ENCODE measurements around the gene WAPL.

WAPL gene

DNA sequence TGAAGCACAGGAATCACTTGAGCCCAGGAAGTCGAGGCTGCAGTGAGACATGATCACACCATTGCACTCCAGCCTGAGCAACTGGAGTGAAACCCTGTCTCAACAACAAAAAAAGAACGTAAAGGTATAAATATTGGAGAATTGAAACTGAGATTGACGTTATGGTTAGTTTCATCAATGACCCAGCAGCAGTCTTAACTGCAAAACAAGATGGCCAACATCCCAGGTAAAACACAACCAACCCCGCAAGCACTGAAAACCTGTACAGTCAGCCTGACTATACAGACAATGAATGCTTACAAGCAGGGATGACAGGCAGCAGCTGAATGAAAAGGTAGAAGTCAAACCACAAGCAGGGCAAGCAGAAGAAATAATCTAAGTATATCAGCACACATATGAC lies 34.7 kb downstream of the WAPL start:
- intact Hi-C loops (cut with DNase I): loop anchor here (5.0 kb wide), 1 partner anchor 85 kb away; no protein-coding TSS in a partner anchor
- DNase-seq: peak in 1 of 42 donors; percentile 13

DNA sequence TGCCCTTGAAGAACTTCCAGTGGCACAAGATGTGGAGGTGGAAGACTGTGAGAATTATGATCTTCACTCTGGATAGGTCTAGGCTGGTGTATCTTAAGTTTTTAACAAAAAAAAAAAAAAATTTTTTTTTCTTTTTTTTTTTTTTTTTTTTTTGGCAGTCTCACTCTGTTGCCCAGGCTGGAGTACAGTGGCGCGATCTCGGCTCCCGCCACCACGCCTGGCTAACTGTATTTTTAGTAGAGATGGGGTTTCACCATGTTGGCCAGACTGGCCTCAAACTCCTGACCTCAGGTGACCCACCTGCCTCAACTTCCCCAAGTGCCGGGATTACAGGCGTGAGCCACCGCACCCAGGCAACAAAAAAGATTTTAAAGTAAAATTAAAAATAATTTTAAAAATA lies 37.9 kb downstream of the WAPL start:
- intact Hi-C loops (cut with DNase I): no loop called here
- DNase-seq: no peak

DNA sequence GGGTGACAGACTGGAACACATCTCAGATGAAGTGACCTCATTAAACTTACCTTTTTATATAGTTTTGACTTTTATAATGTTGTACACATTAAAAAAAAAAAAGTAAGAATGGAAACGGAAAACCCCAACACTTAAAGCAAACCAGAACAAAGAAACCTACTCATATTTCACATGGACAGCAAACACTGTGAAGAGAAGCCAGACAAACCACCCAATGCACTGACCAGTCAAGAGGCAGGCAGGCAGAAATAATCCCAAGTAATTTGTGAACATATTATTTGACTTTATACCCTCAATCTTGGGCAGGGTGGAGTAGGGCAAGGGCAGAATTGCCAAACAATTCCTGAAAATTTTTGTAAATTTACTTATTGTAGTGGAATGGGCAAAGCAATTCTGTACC lies 39.8 kb downstream of the WAPL start:
- no peak for DNase-seq

DNA sequence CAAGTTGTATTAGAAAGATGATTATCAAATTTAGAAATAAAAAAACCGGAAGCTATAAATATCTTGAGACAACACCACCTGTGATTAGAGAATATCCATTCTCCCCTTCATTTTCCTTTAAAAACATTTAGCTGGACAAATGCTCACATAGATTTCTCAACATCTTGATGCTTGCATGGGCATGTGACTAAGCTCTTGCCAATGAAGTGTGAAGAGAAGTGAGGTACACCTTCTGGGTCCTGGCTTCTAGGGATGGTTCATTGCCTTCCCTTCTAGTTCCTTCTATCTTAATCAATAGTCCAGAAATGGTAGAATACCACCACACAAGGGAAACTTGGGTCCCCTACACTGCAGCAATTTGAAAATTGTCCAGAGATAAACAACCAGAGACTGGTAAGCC lies 41.0 kb downstream of the WAPL start:
- intact Hi-C loops (cut with DNase I): no loop called here
- DNase-seq: no peak

More for the DNA sequence above, 39.8 kb downstream of the WAPL start:
- intact Hi-C loops (cut with DNase I): no loop called here

DNA sequence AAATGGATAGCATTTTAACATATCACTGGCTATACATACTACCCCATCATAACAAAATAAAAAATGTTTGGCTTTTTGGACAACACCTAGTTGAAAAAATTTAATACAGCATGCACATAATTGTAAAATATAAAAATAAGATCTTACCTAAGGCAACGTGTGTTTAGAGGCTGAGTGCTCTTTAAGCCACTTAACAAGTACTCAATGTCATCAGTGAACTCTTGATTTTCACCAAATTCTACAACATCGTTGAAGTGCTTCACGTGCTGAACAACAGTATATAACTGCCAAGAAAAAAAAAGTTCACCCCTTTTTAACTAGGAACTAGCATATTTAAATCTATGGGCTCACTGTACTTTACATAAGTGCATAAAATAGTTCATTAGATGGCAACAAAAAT lies 49.5 kb downstream of the WAPL start:
- no peak for DNase-seq
- intact Hi-C loops (cut with DNase I): no loop called here

DNA sequence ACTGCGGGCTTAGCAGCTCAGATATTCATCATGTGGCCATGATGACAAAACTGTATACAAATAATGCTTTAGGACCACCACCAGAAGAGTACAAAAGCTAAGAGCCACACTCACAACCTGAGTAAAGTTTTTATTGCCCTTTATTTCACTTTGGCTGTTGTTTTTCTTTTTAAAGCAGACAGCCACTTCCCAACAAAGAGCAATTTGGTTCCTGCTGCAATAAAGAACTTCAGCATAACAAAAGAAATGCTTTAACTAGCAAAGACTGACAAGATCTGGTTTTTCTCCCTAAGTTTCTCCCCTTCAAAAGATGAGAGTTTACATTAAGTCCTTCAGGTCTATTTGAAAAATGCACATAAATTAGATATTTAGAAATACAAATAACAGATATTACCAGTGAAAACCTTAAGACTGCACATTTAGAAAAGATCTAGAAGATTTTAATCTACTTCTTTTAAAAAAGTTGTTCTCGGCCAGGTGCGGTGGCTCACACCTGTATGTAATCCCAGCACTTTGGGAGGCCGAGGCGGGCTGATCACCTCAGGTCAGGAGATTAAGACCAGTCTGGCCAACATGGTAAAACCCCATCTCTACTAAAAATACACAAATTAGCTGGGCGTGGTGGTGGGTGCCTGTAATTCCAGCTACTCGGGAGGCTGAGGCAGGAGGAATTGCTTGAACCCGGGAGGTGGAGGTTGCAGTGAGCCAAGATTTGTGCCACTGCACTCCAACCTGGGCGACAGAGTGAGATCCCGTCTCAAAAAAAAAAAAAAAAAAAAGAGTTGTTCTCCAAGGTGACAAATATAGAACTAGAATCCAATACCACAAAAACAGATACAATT lies 59.4 kb downstream of the WAPL start:
- intact Hi-C loops (cut with DNase I): no loop called here
- DNase-seq: no peak

DNA sequence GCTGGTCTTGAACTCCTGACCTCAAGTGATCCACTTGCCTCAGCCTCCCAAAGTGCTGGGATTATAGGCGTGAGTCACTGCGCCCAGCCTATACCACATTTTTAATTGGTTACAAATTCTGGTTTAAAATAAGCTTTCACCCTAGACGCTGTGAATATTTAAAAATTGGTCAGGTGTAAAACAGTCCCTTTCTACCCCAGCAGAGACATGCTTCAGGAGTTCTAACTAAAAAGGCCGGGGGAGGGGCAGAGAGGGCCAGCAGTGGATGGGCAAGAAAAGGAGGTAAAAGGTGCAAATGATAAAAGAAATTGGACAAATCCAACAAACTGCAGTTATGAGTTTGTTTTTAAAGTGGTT lies 70.0 kb downstream of the WAPL start:
- DNase-seq: no peak
- intact Hi-C loops (cut with DNase I): no loop called here

DNA sequence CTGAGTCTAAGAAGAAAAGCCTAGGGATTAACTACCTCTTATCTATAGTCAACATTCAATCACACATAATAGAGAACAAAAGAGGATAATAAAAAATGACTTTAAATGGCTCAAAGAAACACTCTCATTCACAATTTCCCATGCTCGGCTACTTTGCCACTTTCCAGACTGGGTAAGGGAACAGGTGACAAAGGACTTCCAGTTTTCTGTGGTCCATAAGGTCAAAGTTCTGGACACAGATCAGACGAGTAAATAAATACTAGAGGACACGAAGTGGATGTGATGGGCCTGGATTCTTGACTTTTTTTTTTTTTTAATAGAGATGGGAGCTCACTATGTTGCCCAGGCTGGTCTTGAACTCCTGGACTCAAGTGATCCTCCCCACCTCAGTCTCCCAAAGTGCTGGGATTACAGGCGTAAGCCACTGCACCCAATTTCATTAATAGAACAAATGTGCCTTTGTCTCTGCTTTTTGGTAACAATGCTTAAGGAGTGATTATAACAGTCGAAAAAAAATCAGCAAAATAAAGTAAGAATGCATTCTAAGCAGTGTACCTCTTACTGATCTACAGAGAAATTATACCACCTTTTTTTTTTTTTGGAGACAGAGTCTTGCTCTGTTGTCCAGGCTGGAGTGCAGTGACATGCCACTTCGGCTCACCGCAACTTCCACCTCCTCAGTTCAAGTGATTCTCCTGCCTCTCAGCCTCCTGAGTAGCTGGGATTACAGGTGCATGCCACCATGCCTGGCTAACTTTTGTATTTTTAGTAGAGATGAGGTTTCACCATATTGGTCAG lies 70.6 kb downstream of the WAPL start:
- no peak for DNase-seq
- intact Hi-C loops (cut with DNase I): no loop called here

DNA sequence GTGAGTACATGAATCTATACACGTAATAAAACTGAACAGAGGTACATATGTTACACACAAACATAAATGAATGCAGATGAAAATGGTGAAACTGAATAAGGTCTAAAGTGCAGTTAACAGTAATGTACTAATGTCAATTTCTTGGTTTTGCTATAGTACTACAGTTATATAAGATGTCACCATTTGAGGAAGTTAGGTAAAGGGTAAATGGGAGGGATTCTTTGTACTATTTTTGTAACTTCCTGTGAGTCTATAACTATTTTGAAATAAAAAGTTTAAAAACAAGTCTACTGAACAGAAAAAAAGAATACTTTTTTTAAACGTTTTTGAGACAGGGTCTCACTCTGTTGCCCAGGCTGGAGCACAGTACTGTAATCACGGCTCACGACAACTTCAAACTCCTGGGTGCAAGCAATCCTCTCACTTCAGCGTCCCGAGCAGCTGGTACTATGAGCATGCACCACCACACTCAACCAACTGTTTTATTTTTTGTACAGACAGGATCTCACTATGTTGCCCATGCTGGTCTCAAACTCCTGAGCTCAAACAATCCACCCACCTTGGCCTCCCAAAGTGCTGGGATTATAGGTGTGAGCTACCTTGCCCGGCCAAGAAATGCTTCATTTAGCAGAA lies 71.5 kb downstream of the WAPL start:
- no peak for DNase-seq
- intact Hi-C loops (cut with DNase I): no loop called here

DNA sequence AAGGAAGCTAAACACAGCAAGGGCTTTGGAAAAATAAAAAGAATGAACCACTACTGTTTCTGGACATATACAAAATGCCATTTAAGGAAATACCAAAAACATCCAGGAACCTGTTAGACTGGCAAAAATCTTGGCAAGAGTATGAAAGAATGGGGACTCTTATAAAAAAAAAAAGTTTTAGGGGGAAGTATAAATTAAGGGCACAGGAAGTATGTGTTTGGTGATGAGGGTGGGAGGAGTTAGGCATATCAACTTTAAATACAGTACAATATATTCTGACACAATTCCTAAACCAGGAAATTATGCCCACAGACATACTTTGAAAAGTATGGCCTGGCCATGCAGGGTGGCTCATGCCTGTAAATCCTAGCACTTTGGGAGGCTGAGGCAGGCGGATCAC lies 74.2 kb downstream of the WAPL start:
- intact Hi-C loops (cut with DNase I): no loop called here
- no peak for DNase-seq

DNA sequence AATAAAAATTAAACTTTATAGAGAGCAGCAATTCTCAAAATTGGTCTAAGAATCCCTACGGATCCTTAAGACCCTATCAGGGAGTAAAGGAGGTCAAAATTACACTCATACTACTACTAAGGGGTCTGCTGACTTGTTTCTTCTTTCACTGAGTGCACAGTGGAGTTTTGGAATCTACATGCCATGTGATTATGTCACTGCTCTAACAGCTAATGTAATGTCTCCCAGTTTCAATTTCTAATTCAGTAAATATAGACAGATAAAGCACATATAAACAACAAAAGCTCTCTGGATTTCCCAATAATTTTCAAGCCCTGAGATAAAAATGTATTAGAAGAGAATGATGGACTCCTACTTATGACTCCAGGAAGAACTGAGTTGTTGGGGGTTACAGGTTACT lies 74.6 kb downstream of the WAPL start:
- intact Hi-C loops (cut with DNase I): no loop called here
- no peak for DNase-seq

DNA sequence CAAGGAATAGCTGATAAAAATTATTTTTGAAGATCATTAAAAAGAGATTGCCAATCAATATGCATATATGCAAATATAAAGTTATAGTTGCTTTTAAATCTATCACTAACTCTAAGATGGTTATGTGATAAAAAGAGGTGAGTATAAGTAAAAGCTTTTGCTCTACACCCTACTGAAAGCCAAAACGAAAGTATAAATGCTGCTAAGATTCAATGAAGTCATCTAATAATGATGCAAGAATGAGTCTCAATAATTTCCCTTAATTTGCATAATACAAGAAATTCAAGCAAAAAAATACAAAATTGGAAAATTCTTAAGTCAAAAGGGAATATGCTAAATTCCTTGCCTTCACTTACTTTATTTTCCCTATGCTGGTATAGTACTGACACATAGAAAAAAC lies 75.2 kb downstream of the WAPL start:
- intact Hi-C loops (cut with DNase I): no loop called here
- DNase-seq: no peak

DNA sequence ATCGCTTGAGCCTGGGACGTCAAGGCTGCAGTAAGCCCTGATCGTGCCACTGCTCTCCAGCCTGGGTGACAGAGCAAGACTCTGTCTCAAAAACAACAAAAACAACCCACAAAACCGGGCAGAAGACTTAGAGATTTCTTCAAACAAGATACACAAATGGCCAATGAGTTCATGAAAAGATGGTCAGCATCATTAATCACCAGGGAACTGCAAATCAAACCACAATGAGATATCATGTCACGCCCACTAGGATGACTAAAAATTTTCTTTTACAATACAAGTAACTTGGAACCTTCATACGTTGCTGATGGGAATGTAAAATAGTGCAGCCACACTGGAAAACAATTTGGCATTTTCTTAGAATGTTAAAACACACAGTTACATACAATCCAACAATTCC lies 77.7 kb downstream of the WAPL start:
- no peak for DNase-seq
- intact Hi-C loops (cut with DNase I): no loop called here

DNA sequence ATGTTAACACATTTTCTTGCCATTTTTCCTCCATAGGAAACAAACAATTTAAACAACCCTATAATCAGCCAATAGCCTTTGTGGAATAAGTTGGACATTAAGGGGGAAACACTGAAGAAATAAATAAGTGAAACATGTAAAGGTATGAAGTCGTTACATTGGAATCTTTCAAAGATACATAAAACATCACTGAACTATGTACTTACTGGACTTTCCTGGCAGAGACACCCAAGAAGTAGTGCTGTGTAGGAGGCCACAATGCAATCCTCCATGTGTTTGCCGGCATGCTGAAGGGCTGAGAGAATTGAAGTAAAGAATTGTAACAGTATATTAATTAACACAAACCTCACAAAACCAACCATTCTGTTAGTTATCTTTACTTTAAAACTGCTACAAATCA lies 78.5 kb downstream of the WAPL start:
- intact Hi-C loops (cut with DNase I): no loop called here
- no peak for DNase-seq

DNA sequence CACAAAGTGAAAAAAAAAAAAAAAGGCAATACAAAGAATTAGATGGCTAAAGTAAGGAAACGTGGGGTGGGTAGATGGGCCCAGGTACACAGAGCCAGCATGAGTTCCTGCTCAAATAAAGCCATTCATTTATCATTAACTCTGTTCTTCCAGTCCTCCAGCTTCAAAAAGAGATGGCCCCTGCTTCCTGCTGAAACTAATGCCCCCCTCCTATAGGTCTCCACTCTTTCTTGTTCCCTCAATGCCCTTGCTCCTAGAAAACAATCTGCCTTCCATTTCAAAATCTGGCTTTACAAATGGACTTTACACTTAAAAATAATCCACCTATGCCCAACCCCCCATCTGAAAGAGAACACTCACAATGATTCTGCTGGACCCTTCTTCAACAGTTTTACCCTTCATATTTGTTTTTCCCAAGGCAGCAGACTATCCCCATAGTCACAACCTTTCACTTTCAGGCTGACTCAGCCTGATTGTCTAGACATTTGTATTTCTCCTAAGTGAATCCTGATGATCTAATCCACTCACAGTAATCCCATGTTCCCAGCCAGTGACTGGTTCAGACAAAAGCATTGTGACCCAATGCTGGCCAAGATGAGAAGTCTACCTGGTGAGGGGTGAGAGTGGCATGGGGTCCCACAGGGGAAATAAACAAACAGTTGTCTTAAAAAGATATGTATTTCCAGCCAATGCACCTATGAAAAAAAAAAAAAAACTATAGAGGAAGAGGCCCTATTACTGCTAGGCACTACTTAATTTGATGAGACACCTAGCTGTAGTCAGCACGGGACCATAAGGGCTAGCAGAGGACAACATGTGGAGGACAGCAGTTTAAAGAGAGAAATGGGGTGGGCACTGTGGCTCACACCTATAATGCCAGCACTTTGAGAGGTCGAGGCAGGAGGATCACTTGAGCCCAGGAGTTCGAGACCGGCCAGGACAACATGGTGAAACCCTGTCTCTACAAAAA lies 80.4 kb downstream of the WAPL start:
- intact Hi-C loops (cut with DNase I): no loop called here
- DNase-seq: no peak

DNA sequence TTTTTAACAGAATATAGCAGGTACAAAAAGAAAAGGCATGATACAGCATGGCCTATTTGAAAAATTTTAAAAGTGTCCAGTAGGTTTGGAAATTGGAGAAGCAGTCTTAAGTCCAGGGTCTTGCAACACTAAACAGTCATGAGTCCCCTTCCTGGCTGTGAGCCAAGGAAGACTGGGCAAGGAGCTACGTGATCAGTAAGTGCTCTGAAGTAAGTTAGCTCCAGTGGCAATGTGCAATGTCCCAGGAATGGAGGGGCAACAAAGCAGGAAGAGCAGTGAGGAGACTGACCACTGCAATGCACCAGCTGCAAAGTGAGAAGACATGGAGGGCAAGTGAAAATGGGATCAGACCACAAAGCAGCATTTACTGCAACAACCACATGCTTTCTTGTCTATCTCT lies 82.0 kb downstream of the WAPL start:
- DNase-seq: peak in 40 of 42 donors; percentile 7 to 76 (median 50)
- intact Hi-C loops (cut with DNase I): no loop called here

DNA sequence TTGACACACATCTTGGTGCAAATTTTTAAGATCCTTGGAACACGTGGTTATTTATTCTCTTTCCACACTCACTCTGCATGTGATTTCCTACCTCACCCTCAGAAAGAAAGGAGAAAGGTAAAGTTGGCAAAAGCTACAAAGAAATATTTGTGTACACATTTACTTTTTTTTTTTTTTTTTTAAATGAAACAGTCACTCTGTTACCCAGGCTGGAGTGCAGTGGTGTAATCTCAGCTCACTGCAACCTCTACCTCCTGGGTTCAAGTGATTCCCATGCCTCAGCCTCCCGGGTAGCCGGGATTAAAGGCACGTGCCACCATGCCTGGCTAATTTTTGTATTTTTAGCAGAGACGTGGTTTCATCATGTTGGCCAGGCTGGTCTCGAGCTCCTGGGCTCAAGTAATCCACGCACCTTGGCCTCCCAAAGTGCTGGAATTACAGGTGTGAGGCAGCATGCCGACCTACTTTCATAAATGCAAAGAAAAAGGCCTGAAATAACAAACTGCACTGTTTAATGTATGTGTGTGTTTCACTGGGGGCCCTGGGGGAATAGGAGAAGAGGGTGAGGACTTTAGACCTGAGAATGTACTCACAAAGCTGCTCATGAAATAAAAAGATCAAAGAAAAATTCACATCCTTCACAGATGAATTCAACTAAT lies 83.4 kb downstream of the WAPL start:
- intact Hi-C loops (cut with DNase I): no loop called here
- DNase-seq: no peak

DNA sequence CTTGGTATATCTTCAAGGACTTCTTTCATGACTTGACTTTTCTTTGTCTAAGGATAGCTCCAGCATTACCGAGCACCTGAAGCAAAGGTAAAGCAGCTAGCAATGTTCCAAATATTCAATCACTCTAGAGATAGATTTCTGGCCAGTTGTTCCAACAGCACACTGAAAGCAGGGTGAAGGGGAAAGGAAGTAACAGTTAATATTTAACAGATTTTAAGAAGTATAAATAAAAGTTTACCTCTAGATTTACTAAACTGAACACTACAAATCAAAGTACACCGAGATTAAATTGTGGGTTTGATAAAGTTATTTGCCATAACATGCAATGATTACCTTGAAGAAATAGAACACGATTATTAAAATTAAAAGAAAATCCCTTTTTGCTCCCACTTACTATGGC lies 84.1 kb downstream of the WAPL start:
- DNase-seq: no peak
- intact Hi-C loops (cut with DNase I): no loop called here

DNA sequence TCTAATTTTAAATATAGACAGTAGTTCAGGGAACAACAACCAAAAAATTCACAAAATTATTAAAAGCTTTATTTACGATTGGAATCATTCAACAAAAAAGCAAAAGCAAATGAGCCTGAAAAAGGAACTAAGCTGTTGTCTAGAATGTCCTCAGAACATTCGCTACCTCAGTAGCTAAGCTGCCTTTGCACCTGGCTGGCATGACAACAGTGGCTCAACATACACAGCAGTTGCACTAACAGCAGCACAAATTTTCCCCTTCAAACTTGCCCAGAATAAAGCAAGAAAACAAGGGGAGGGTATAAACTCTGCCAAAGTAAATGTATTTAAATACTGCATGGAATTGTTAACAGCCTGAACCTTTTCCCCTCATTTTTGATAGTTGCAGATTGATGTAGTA lies 84.6 kb downstream of the WAPL start:
- intact Hi-C loops (cut with DNase I): no loop called here
- no peak for DNase-seq
